Fibroblast of skin of left quadriceps (primary cell): ENCODE data around the gene IKZF1.

Experiments used
- DNase-seq, 2 experiments: peaks; one replicate each; pipeline ENCODE4 v3.0.0-alpha.2; 2013; ENCODE audit warnings: low read depth in 2 of 2

IKZF1 gene

GRCh38 chr7:50304129-50304910, at the start of gene IKZF1:
Gene IKZF1 (plus strand): TSS chr7:50304716. CDS start chr7:50319062, 14,346 bp downstream.
- DNase-seq, result no peak

GRCh38 chr7:50261593-50261992, 42.9 kb upstream of the IKZF1 start:
- DNase-seq, result no peak

GRCh38 chr7:50262446-50262845, 42.1 kb upstream of the IKZF1 start:
- DNase-seq, result no peak

- no peak for DNase-seq
Observed at GRCh38 chr7:50262916-50263690, 41.4 kb upstream of the IKZF1 start.

- no peak for DNase-seq
Observed at GRCh38 chr7:50264908-50265307, 39.6 kb upstream of the IKZF1 start.

GRCh38 chr7:50265968-50266634, 38.4 kb upstream of the IKZF1 start:
- DNase-seq, result no peak

GRCh38 chr7:50266635-50267386, 37.7 kb upstream of the IKZF1 start:
- no peak for DNase-seq

GRCh38 chr7:50267525-50268041, 36.9 kb upstream of the IKZF1 start:
- no peak for DNase-seq

- no peak for DNase-seq
Observed at GRCh38 chr7:50268223-50268622, 36.3 kb upstream of the IKZF1 start.

- no peak for DNase-seq
Observed at GRCh38 chr7:50268990-50269389, 35.5 kb upstream of the IKZF1 start.

GRCh38 chr7:50270531-50271018, 33.9 kb upstream of the IKZF1 start:
- no peak for DNase-seq

- no peak for DNase-seq
Observed at GRCh38 chr7:50272808-50273207, 31.7 kb upstream of the IKZF1 start.

GRCh38 chr7:50273301-50273700, 31.2 kb upstream of the IKZF1 start:
- no peak for DNase-seq

GRCh38 chr7:50273870-50274269, 30.6 kb upstream of the IKZF1 start:
- DNase-seq, result no peak

GRCh38 chr7:50274361-50274760, 30.2 kb upstream of the IKZF1 start:
- DNase-seq, result no peak

GRCh38 chr7:50275430-50275829, 29.1 kb upstream of the IKZF1 start:
- no peak for DNase-seq

- no peak for DNase-seq
Observed at GRCh38 chr7:50276483-50276882, 28.0 kb upstream of the IKZF1 start.

- no peak for DNase-seq
Observed at GRCh38 chr7:50278120-50278519, 26.4 kb upstream of the IKZF1 start.

- DNase-seq, result no peak
Observed at GRCh38 chr7:50281680-50282445, 22.7 kb upstream of the IKZF1 start.

GRCh38 chr7:50282813-50283605, 21.5 kb upstream of the IKZF1 start:
- DNase-seq, result no peak
